SK-N-SH treated with all-trans-retinoic acid at 6 μM for 48 hours (cell line): ENCODE data around the gene ASB18.

Experiments used
- ATAC-seq: fragments of 200-7000 bp; cut with Tn5 transposase; 3 replicates; pipeline ENCODE4 v1.9.1; 2020; ENCODE audit warnings: mild to moderate bottlenecking, moderate library complexity
- ARNTL ChIP-seq: fragments of 450-650 bp; formaldehyde crosslinking; IDR thresholded peaks from 2 replicates; pipeline ENCODE4 v1.5.0; 2020; ENCODE audit warnings: low read depth, mild to moderate bottlenecking, moderate library complexity, borderline replicate concordance
- BACH2 ChIP-seq: fragments of 250-450 bp; sonication (Bioruptor Pico); IDR thresholded peaks from 2 replicates; pipeline ENCODE4 v1.9.0; 2021; ENCODE audit warnings: mild to moderate bottlenecking, borderline replicate concordance
- CSDC2 ChIP-seq: fragments of 250-450 bp; sonication (Bioruptor Pico); IDR thresholded peaks from 2 replicates; pipeline ENCODE4 v1.5.0; 2020; ENCODE audit warnings: mild to moderate bottlenecking, moderate library complexity
- ESRRG ChIP-seq: fragments of 250-450 bp; sonication (Bioruptor Pico); IDR thresholded peaks from 2 replicates; pipeline ENCODE4 v1.6.1; 2021; ENCODE audit warnings: mild to moderate bottlenecking
- GLIS3 ChIP-seq: fragments of 250-450 bp; sonication (Bioruptor Pico); IDR thresholded peaks from 2 replicates; pipeline ENCODE4 v1.5.0; 2020; ENCODE audit warnings: mild to moderate bottlenecking, moderate library complexity
- ISL1 ChIP-seq: fragments of 250-450 bp; sonication (Bioruptor Pico); IDR thresholded peaks from 2 replicates; pipeline ENCODE4 v2.1.2; 2022; ENCODE audit warnings: mild to moderate bottlenecking, moderate library complexity
- OSR1 ChIP-seq: fragments of 250-450 bp; sonication (Bioruptor Pico); IDR thresholded peaks from 2 replicates; pipeline ENCODE4 v1.8.0; 2022; ENCODE audit warnings: moderate library complexity, mild to moderate bottlenecking, inconsistent platforms
- RARB ChIP-seq: fragments of 250-450 bp; sonication (Bioruptor Pico); IDR thresholded peaks from 2 replicates; pipeline ENCODE4 v1.8.0; 2021; ENCODE audit warnings: mild to moderate bottlenecking, moderate library complexity
- TOX ChIP-seq: fragments of 250-450 bp; sonication (Bioruptor Pico); IDR thresholded peaks from 2 replicates; pipeline ENCODE4 v1.8.0; 2021; ENCODE audit warnings: mild to moderate bottlenecking, moderate library complexity, borderline replicate concordance
- ZC3H10 ChIP-seq: fragments of 250-450 bp; sonication (Bioruptor Pico); IDR thresholded peaks from 2 replicates; pipeline ENCODE4 v1.5.1; 2021; ENCODE audit warnings: mild to moderate bottlenecking, moderate library complexity
- ZFP3 ChIP-seq: fragments of 250-450 bp; sonication (Bioruptor Pico); IDR thresholded peaks from 2 replicates; pipeline ENCODE4 v1.5.0; 2020; ENCODE audit warnings: mild to moderate bottlenecking, moderate library complexity
- ZFP30 ChIP-seq: fragments of 450-650 bp; formaldehyde crosslinking; IDR thresholded peaks from 2 replicates; pipeline ENCODE4 v1.5.0; 2022; ENCODE audit warnings: mild to moderate bottlenecking, moderate library complexity
- ZNF565 ChIP-seq: fragments of 450-650 bp; formaldehyde crosslinking; conservative IDR thresholded peaks from 2 replicates; pipeline ENCODE4 v1.5.0; 2020; ENCODE audit warnings: low read depth, mild to moderate bottlenecking, moderate library complexity
- ZNF70 ChIP-seq: fragments of 450-650 bp; formaldehyde crosslinking; IDR thresholded peaks from 2 replicates; pipeline ENCODE4 v1.5.0; 2020; ENCODE audit warnings: mild to moderate bottlenecking, moderate library complexity
- ZNF8 ChIP-seq: fragments of 450-650 bp; formaldehyde crosslinking; IDR thresholded peaks from 2 replicates; pipeline ENCODE4 v1.5.0; 2020; ENCODE audit warnings: mild to moderate bottlenecking, moderate library complexity
- TF ChIP-seq, protein P1 (sequence below): fragments of 250-450 bp; sonication (Bioruptor Pico); IDR thresholded peaks from 2 replicates; pipeline ENCODE4 v1.5.1; 2020; ENCODE audit warnings: low read depth, mild to moderate bottlenecking, moderate library complexity
- TF ChIP-seq, protein P2 (sequence below): fragments of 250-450 bp; sonication (Bioruptor Pico); IDR thresholded peaks from 2 replicates; pipeline ENCODE4 v1.5.0; 2020; ENCODE audit warnings: mild to moderate bottlenecking, moderate library complexity
- TF ChIP-seq, protein P3 (sequence below): fragments of 250-450 bp; sonication (Bioruptor Pico); IDR thresholded peaks from 2 replicates; pipeline ENCODE4 v1.5.1; 2021; ENCODE audit warnings: mild to moderate bottlenecking, moderate library complexity
- TF ChIP-seq, protein P4 (sequence below): fragments of 250-450 bp; sonication (Bioruptor Pico); IDR thresholded peaks from 2 replicates; pipeline ENCODE4 v1.8.0; 2021; ENCODE audit warnings: low read depth, mild to moderate bottlenecking, moderate library complexity, borderline replicate concordance

Gene ASB18

DNA sequence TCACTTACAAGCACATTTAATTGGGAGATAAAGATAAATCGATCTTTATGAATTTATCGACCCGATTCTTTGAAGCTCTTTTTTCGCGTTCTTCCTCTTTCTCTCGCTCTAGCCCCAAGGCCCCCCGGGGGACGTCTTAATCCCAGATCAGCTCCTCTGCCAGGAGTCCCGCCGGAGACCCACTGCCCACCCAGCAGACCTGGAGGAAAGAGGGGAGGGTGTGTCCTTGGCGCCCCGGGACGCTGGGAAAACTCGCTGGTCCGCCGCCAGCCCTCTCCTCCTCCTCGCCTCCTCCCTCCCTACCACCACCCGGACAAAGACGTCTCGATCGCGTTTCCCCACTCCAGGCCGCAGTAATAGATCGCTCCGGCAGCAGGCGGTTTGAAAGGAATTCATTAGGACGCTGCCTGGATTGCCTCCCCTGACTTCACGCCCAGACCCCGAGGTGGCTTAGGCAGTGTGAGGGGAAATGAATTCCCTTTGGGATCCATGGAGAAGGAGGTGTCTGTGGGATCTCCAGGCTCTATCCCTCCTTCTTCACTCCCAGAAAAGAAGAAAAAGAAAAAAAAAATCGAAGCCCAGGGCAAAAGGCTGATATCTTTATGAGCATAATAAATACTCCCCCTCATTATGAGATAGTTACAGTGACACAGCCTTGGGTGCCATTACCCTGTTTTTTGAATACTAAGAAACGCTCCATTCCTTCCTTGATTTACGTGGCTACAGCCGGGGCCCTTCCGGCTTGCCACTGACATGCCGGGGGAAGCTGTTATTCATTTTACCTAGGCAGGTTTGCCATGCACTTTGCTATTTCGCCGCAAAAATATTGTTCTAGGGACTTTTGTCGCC lies 94.2 kb downstream of the ASB18 start:
- TF ChIP-seq ZFP30 (CRISPR knock-in tag) (no peak), BACH2 (CRISPR knock-in tag) (no peak), ZNF565 (CRISPR knock-in tag) (no peak), ARNTL (CRISPR knock-in tag) (no peak), ZFP3 (CRISPR knock-in tag) (no peak)
- TF ChIP-seq, protein P1, sequence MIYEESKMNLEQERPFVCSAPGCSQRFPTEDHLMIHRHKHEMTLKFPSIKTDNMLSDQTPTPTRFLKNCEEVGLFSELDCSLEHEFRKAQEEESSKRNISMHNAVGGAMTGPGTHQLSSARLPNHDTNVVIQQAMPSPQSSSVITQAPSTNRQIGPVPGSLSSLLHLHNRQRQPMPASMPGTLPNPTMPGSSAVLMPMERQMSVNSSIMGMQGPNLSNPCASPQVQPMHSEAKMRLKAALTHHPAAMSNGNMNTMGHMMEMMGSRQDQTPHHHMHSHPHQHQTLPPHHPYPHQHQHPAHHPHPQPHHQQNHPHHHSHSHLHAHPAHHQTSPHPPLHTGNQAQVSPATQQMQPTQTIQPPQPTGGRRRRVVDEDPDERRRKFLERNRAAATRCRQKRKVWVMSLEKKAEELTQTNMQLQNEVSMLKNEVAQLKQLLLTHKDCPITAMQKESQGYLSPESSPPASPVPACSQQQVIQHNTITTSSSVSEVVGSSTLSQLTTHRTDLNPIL (CRISPR knock-in tag), result no peak
- ATAC-seq, result no peak

DNA sequence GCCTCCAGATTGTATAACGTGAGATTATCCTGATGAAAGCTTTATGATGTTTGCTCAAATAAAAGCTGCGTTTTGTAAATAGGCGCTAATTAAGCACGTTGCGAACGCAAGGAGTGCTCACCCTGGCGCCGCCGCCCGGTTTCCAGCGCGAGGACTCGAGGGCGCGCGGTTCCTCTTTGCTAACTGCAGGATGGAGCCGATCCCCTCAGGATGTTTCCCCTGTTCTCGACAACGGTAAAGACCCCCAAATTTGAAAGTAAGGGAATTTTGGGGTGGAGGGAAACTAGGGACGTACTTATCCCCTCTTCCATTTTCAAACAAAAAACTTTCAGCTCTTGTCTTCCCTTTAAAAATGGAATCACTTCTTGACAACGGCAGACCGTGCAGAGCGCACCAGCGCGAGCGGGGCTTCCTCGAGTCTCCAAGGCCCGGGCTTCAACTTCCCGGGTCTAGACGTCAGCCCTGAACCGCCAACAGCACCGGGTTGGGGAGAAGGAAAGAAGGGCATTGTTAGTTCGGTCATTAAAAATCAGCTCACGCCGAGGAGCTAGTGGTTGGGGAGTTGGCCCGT lies 95.0 kb downstream of the ASB18 start:
- TF ChIP-seq TOX (CRISPR knock-in tag) (no peak), ZNF8 (CRISPR knock-in tag) (no peak), RARB (CRISPR knock-in tag) (no peak), ZFP30 (CRISPR knock-in tag) (no peak), OSR1 (CRISPR knock-in tag) (no peak), ESRRG (CRISPR knock-in tag) (no peak), ARNTL (CRISPR knock-in tag) (no peak), ZNF70 (no peak), ZC3H10 (CRISPR knock-in tag) (no peak), CSDC2 (no peak), ZNF565 (CRISPR knock-in tag) (no peak), BACH2 (CRISPR knock-in tag) (no peak), ISL1 (CRISPR knock-in tag) (no peak), GLIS3 (no peak)
- TF ChIP-seq, protein P2, sequence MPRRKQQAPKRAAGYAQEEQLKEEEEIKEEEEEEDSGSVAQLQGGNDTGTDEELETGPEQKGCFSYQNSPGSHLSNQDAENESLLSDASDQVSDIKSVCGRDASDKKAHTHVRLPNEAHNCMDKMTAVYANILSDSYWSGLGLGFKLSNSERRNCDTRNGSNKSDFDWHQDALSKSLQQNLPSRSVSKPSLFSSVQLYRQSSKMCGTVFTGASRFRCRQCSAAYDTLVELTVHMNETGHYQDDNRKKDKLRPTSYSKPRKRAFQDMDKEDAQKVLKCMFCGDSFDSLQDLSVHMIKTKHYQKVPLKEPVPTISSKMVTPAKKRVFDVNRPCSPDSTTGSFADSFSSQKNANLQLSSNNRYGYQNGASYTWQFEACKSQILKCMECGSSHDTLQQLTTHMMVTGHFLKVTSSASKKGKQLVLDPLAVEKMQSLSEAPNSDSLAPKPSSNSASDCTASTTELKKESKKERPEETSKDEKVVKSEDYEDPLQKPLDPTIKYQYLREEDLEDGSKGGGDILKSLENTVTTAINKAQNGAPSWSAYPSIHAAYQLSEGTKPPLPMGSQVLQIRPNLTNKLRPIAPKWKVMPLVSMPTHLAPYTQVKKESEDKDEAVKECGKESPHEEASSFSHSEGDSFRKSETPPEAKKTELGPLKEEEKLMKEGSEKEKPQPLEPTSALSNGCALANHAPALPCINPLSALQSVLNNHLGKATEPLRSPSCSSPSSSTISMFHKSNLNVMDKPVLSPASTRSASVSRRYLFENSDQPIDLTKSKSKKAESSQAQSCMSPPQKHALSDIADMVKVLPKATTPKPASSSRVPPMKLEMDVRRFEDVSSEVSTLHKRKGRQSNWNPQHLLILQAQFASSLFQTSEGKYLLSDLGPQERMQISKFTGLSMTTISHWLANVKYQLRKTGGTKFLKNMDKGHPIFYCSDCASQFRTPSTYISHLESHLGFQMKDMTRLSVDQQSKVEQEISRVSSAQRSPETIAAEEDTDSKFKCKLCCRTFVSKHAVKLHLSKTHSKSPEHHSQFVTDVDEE (CRISPR knock-in tag), result no peak
- TF ChIP-seq, protein P3, sequence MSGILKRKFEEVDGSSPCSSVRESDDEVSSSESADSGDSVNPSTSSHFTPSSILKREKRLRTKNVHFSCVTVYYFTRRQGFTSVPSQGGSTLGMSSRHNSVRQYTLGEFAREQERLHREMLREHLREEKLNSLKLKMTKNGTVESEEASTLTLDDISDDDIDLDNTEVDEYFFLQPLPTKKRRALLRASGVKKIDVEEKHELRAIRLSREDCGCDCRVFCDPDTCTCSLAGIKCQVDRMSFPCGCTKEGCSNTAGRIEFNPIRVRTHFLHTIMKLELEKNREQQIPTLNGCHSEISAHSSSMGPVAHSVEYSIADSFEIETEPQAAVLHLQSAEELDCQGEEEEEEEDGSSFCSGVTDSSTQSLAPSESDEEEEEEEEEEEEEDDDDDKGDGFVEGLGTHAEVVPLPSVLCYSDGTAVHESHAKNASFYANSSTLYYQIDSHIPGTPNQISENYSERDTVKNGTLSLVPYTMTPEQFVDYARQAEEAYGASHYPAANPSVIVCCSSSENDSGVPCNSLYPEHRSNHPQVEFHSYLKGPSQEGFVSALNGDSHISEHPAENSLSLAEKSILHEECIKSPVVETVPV, result no peak
- TF ChIP-seq, protein P4, sequence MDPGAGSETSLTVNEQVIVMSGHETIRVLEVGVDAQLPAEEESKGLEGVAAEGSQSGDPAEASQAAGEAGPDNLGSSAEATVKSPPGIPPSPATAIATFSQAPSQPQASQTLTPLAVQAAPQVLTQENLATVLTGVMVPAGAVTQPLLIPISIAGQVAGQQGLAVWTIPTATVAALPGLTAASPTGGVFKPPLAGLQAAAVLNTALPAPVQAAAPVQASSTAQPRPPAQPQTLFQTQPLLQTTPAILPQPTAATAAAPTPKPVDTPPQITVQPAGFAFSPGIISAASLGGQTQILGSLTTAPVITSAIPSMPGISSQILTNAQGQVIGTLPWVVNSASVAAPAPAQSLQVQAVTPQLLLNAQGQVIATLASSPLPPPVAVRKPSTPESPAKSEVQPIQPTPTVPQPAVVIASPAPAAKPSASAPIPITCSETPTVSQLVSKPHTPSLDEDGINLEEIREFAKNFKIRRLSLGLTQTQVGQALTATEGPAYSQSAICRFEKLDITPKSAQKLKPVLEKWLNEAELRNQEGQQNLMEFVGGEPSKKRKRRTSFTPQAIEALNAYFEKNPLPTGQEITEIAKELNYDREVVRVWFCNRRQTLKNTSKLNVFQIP, result no peak
- TF ChIP-seq, protein P1 (CRISPR knock-in tag), result no peak
- no peak for ATAC-seq
